PFSK-1 (cell line): ENCODE results near the gene STXBP2.

Source experiments
- FOXP2 ChIP-seq: optimal IDR thresholded peaks from 2 replicates; pipeline ENCODE3; 2011; ENCODE audit warnings: borderline replicate concordance, control low read depth, inconsistent platforms; ENCODE audit not compliant: insufficient read depth; ENCODE audit errors: extremely low read length, extremely low read depth
- POLR2AphosphoS5 ChIP-seq: IDR thresholded peaks from 2 replicates; pipeline ENCODE4 v1.6.1; 2012; ENCODE audit warnings: low read depth, mild to moderate bottlenecking, control low read depth, low read length, moderate library complexity
- REST ChIP-seq, 2 experiments: IDR thresholded peaks; 2 replicates each; pipeline versions ENCODE4 v1.6.1 to v1.8.0; 2011 to 2012; ENCODE audit warnings: low read depth in 2 of 2, low read length in 2 of 2, control low read depth in 1 of 2, inconsistent platforms in 1 of 2, mild to moderate bottlenecking in 1 of 2, moderate library complexity in 1 of 2; ENCODE audit not compliant: insufficient read depth in 1 of 2
- SIN3A ChIP-seq: IDR thresholded peaks from 2 replicates; pipeline ENCODE4 v1.6.1; 2012; ENCODE audit warnings: mild to moderate bottlenecking, low read length, moderate library complexity, borderline replicate concordance; ENCODE audit not compliant: insufficient read depth
- TAF1 ChIP-seq: IDR thresholded peaks from 2 replicates; pipeline ENCODE4 v1.6.1; 2012; ENCODE audit warnings: low read length, control low read depth, borderline replicate concordance; ENCODE audit not compliant: insufficient read depth

The STXBP2 gene

GRCh38 chr19:7623725-7624603 lies 12.9 kb upstream of the STXBP2 start:
- no peak for TF ChIP-seq REST (IDR thresholded peaks at IDR 0.05; ENCODE audit: insufficient read depth in 1 of 2, low read depth in 2 of 2, low read length in 2 of 2)
- TF ChIP-seq FOXP2, result no peak
- no peak for TF ChIP-seq SIN3A
- no peak for TF ChIP-seq POLR2AphosphoS5
- no peak for TF ChIP-seq TAF1

- no peak for TF ChIP-seq FOXP2
- TF ChIP-seq POLR2AphosphoS5, result no peak
- TF ChIP-seq REST (IDR thresholded peaks at IDR 0.05; ENCODE audit: insufficient read depth in 1 of 2, low read depth in 2 of 2, low read length in 2 of 2), result no peak
- TF ChIP-seq TAF1, result no peak
- no peak for TF ChIP-seq SIN3A
Observed at GRCh38 chr19:7624810-7625209, 12.1 kb upstream of the STXBP2 start.

- TF ChIP-seq REST (IDR thresholded peaks at IDR 0.05; ENCODE audit: insufficient read depth in 1 of 2, low read depth in 2 of 2, low read length in 2 of 2) (no peak), POLR2AphosphoS5 (no peak), FOXP2 (no peak), TAF1 (no peak), SIN3A (no peak)
Observed at GRCh38 chr19:7625763-7626372, 11.0 kb upstream of the STXBP2 start.

- TF ChIP-seq SIN3A (no peak), TAF1 (no peak), POLR2AphosphoS5 (no peak), FOXP2 (no peak), REST (IDR thresholded peaks at IDR 0.05; ENCODE audit: insufficient read depth in 1 of 2, low read depth in 2 of 2, low read length in 2 of 2) (no peak)
Observed at GRCh38 chr19:7627166-7627565, 9.7 kb upstream of the STXBP2 start.
